Large intestine (tissue), 3 donors: Measurements from ENCODE around the gene FAAP20. TPM values are rescaled to one million over a fixed set of nuclear protein-coding genes. Genes with fewer than 3 reads are reported as not detected.

Experiments used
- DNase-seq, 2 donors: peaks; one replicate each; pipeline versions ENCODE4 v3.0.0 to v3.0.0-alpha.2; 2013
- H3K27ac ChIP-seq: one replicate; pipeline ENCODE4 v1.5.1; 2013; ENCODE audit warnings: low read length
- H3K27me3 ChIP-seq: 2 replicates; pipeline ENCODE4 v1.6.1; 2013; ENCODE audit warnings: low read length; ENCODE audit not compliant: control insufficient read depth, insufficient read depth
- H3K36me3 ChIP-seq: 2 replicates; pipeline ENCODE4 v1.6.1; 2013; ENCODE audit warnings: low read length; ENCODE audit not compliant: control insufficient read depth, insufficient read depth
- H3K4me1 ChIP-seq: one replicate; pipeline ENCODE4 v1.6.1; 2013; ENCODE audit warnings: low read length; ENCODE audit not compliant: control insufficient read depth, insufficient read depth
- H3K4me3 ChIP-seq: one replicate; pipeline ENCODE4 v1.5.1; 2013; ENCODE audit warnings: low read length
- H3K9me3 ChIP-seq: one replicate; pipeline ENCODE4 v1.6.1; 2013; ENCODE audit warnings: mild to moderate bottlenecking, low read depth, low read length, moderate library complexity; ENCODE audit not compliant: control insufficient read depth
- WGBS: methylation state at CpG from one replicate; pipeline ENCODE4 v1.1.5; 2013; ENCODE audit warnings: low lambda C conversion rate; ENCODE audit not compliant: insufficient coverage; 5-methylcytosine and 5-hydroxymethylcytosine counted together
- polyA plus RNA-seq: library from polyadenylated mRNA; unstranded; fragments of 120-200 nt; gene quantifications from one replicate; pipeline ENCODE4 v1.2.1, GENCODE V29; 2013

The FAAP20 gene
- polyA plus RNA-seq, 1 donor: 59.6 TPM

DNA sequence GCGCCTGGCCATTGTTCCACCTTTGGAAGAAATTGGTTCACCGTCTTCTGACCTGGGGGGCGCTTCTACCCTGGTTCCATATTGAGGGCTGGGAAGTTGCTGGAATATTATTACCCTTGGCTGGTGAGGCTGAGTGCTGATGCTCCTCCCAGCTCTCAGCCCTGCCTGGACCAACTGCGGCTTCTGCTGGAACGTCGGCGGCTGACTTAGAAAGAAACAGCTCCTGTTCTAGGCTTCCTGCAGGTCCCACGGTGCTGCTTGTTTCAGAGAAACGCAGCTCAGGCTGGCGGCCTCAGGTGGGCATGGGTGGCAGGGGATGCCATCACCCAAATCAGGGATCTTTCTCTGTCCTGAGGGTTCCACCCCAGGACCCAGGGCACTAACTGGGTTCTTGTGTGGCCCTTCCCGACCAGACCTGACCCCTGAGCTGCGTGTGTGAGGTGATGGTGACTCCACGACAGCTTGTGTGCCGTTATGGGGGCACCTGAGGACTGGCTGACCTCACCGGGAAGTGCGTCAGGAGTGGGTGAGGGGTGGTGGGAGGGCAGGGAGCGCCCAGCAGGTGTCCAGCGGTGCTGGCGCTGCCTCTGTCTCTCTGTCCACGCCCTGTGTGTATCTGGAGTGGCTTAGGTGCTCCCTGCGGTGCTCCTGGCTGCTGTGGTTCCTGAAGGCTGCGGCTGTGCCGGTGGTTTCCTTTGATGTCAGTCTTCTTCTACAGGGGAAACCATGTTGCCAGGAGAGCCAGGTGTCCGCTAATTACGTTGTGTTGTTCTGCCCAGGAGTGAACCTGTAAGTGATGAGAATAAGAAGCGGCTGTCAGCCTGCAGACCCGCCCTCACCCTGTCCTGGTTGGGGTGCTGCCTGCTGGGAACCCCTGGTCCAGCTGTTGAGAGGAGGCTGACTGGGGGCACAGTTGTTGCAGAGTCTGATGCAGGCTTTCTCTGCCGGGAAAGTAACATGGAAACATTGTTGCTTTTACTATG is 42.4 kb upstream of the FAAP20 start:
- Histone ChIP-seq H3K9me3 (peaks cover 10% of the 10 kb centered on the region), H3K4me1 (peaks cover 80% of the 10 kb centered on the region), H3K27ac (no peak overlapping the region), H3K36me3 (peaks cover 13% of the 10 kb centered on the region), H3K4me3 (no peak overlapping the region), H3K27me3 (no peaks in the 10 kb centered on the region)
- no CpG with 5 or more reads among the region's 28 CpGs for WGBS
- no peak for DNase-seq

GRCh38 chr1:2235300-2235998 is 40.9 kb upstream of the FAAP20 start:
- DNase-seq: no peak
- Histone ChIP-seq H3K27ac (peak overlapping the region; percentile 83), H3K9me3 (peaks cover 10% of the 10 kb centered on the region), H3K36me3 (peaks cover 8% of the 10 kb centered on the region), H3K4me3 (no peak overlapping the region), H3K27me3 (no peaks in the 10 kb centered on the region), H3K4me1 (peaks cover 82% of the 10 kb centered on the region)
- WGBS: 100% methylated on average over 3 of the region's 22 CpGs

- 27% methylated on average over 3 of the region's 4 CpGs for WGBS
- H3K27ac ChIP-seq: peak overlapping the region; percentile 83
- peaks cover 8% of the 10 kb centered on the region for H3K36me3 ChIP-seq
- H3K9me3 ChIP-seq: peaks cover 10% of the 10 kb centered on the region
- DNase-seq: no peak
- H3K4me1 ChIP-seq: peaks cover 75% of the 10 kb centered on the region
- H3K4me3 ChIP-seq: no peak overlapping the region
- no peaks in the 10 kb centered on the region for H3K27me3 ChIP-seq
These were observed 40.2 kb upstream of the FAAP20 start for GRCh38 chr1:2234762-2235113.

- Histone ChIP-seq H3K36me3 (peaks cover 8% of the 10 kb centered on the region), H3K27ac (peak overlapping the region; percentile 83), H3K4me3 (peak overlapping the region; percentile 1), H3K9me3 (peaks cover 6% of the 10 kb centered on the region), H3K4me1 (peaks cover 70% of the 10 kb centered on the region), H3K27me3 (no peaks in the 10 kb centered on the region)
- no CpG with 5 or more reads among the region's 27 CpGs for WGBS
- peak; percentile 89 to 94 for DNase-seq
These were observed 39.6 kb upstream of the FAAP20 start for GRCh38 chr1:2233997-2234761.

DNA sequence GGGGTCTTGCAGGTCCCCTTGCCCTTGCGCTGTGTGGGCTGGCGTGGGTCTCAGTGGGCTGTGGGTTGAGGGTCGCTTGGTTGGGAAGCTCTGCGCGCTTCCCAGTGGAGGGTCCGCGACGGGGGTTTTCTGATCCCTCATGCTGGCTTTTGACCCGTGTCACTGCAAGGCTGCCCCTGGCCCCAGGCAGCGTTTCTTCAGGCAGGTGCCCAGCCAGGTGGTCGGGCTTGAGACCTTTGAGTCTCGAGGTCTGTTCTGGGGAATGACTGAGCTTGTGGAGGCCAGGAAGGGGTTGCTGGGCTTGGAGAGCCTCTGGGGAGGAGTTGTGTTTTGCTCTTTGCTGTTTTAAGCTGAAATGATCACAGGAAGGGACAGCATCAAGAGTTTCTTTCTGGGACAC is 38.9 kb upstream of the FAAP20 start:
- peak overlapping the region; percentile 1 for H3K4me3 ChIP-seq
- H3K27ac ChIP-seq: peak overlapping the region; percentile 83
- peaks cover 6% of the 10 kb centered on the region for H3K36me3 ChIP-seq
- no peak for DNase-seq
- H3K9me3 ChIP-seq: peaks cover 6% of the 10 kb centered on the region
- no CpG with 5 or more reads among the region's 12 CpGs for WGBS
- no peaks in the 10 kb centered on the region for H3K27me3 ChIP-seq
- H3K4me1 ChIP-seq: peaks cover 63% of the 10 kb centered on the region

GRCh38 chr1:2232916-2233438 is 38.4 kb upstream of the FAAP20 start:
- WGBS: no CpG with 5 or more reads among the region's 23 CpGs
- Histone ChIP-seq H3K27me3 (no peaks in the 10 kb centered on the region), H3K9me3 (peaks cover 6% of the 10 kb centered on the region), H3K36me3 (peaks cover 6% of the 10 kb centered on the region), H3K4me3 (peak overlapping the region; percentile 57), H3K4me1 (peaks cover 58% of the 10 kb centered on the region), H3K27ac (peak overlapping the region; percentile 67)
- no peak for DNase-seq

- Histone ChIP-seq H3K36me3 (peaks cover 6% of the 10 kb centered on the region), H3K4me1 (peaks cover 53% of the 10 kb centered on the region), H3K27me3 (no peaks in the 10 kb centered on the region), H3K4me3 (peak overlapping the region; percentile 57), H3K9me3 (peaks cover 6% of the 10 kb centered on the region), H3K27ac (peak overlapping the region; percentile 67)
- no peak for DNase-seq
- WGBS: no CpG with 5 or more reads among the region's 17 CpGs
These were observed 37.8 kb upstream of the FAAP20 start for GRCh38 chr1:2232255-2232915.

DNA sequence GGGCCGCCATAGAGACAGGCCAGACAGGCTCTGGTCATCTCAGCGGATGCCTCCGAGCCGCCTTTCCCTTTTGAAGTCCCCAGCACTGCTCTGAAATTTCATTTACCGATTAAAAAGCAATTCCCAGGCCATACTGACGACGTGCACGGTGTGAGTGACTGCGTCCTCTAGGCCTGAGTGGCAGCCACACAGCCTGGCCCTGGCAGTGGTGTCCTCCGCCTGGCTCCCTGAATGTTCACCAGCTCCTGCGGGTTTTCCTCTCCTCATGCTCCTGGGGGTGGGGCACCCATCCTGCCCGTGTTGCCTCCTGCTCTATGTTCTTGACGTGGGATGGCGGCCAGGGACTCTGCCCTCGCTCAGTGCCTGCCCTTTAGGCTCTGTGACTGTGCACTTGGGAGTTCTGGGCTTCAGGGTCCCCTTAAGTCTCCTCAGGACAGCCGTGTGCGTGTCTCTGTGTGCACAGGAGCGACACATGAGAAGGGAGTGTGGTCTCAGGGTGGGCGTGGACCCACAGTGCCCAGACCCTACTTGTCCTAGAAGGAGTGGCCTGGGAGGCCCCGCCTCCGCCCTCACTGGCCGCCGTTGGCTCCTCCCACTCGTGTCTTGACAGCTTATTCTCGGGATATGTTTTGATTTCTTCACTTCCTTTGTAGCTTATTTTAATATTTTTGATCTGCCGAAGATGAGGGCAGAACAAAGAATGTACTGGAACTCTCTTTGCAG is 37.1 kb upstream of the FAAP20 start:
- 20% methylated on average over 5 of the region's 26 CpGs for WGBS
- Histone ChIP-seq H3K27me3 (no peaks in the 10 kb centered on the region), H3K27ac (peak overlapping the region; percentile 67), H3K4me1 (peaks cover 46% of the 10 kb centered on the region), H3K9me3 (peaks cover 6% of the 10 kb centered on the region), H3K36me3 (peaks cover 4% of the 10 kb centered on the region), H3K4me3 (peak overlapping the region; percentile 57)
- DNase-seq: peak; percentile 69 to 84

GRCh38 chr1:2230781-2231531 is 36.4 kb upstream of the FAAP20 start:
- WGBS: no CpG with 5 or more reads among the region's 30 CpGs
- Histone ChIP-seq H3K4me1 (peaks cover 44% of the 10 kb centered on the region), H3K36me3 (peaks cover 3% of the 10 kb centered on the region), H3K9me3 (peaks cover 6% of the 10 kb centered on the region), H3K4me3 (peak overlapping the region; percentile 57), H3K27me3 (no peaks in the 10 kb centered on the region), H3K27ac (peak overlapping the region; percentile 67)
- peak in 1 of 2 donors; percentile 64 for DNase-seq
